Activated B cell treated with CpG ODN at 0.5 μM for 24 hours (primary cell): Measurements from ENCODE around the gene TPD52L1. TPM values are rescaled to one million over a fixed set of nuclear protein-coding genes. Genes with fewer than 3 reads are reported as not detected.

ENCODE experiments used
- ATAC-seq: fragments of 200-7000 bp; cut with Tn5 transposase; one replicate; pipeline ENCODE4 v1.10.0; 2021; ENCODE audit warnings: low read depth, mild to moderate bottlenecking, moderate library complexity
- CTCF ChIA-PET: fragments of 350-600 bp; sonication (Branson Sonifier 250); formaldehyde crosslinking; loops from one replicate; lab custom pipeline; 2021; ENCODE audit warnings: antibody characterized with exemption; lab: Charles Lee
- POLR2A ChIA-PET: fragments of 350-600 bp; sonication (Branson Sonifier 250); formaldehyde crosslinking; loops from one replicate; lab custom pipeline; 2021; ENCODE audit warnings: antibody characterized with exemption; lab: Charles Lee
- DNase-seq: peaks from one replicate; pipeline ENCODE4 v3.0.0; 2022
- H3K27ac Mint-ChIP-seq: one replicate; pipeline ENCODE4 v1.8.0; 2020; ENCODE audit warnings: mixed read lengths
- H3K27me3 Mint-ChIP-seq: one replicate; pipeline ENCODE4 v1.8.0; 2021; ENCODE audit warnings: mixed read lengths
- H3K36me3 Mint-ChIP-seq: one replicate; pipeline ENCODE4 v1.8.0; 2021; ENCODE audit warnings: low read depth, mixed read lengths
- H3K4me1 Mint-ChIP-seq: one replicate; pipeline ENCODE4 v1.8.0; 2021; ENCODE audit warnings: mixed read lengths
- H3K4me3 Mint-ChIP-seq: one replicate; pipeline ENCODE4 v1.8.0; 2020; ENCODE audit warnings: mild to moderate bottlenecking, mixed read lengths
- H3K9me3 Mint-ChIP-seq: one replicate; pipeline ENCODE4 v1.8.0; 2020; ENCODE audit warnings: mixed read lengths
- intact Hi-C: fragments of 100-400 bp; cut with micrococcal nuclease; formaldehyde crosslinking; loops from one replicate; pipeline ENCODE4 v1.15.1; 2024
- total RNA-seq: library from RNA; stranded (reverse); gene quantifications from 2 replicates; pipeline ENCODE4 v1.2.3, GENCODE V29; 2022
- TF ChIP-seq, protein P1 (sequence below): fragments of 200-600 bp; IDR thresholded peaks from one replicate; pipeline ENCODE4 v1.8.0; 2022; ENCODE audit warnings: antibody characterized with exemption, mild to moderate bottlenecking

Gene TPD52L1
- total RNA-seq, 1 donor from 2014 or later = not detected

- Mint-ChIP-seq H3K36me3 (no peaks in the 10 kb centered on the region), H3K9me3 (no peaks in the 10 kb centered on the region), H3K27ac (no peak overlapping the region), H3K4me3 (no peak overlapping the region), H3K4me1 (no peaks in the 10 kb centered on the region), H3K27me3 (peaks cover 5% of the 10 kb centered on the region)
- intact Hi-C loops = no loop called here
- ChIA-PET POLR2A (no interaction called here), CTCF (no interaction called here)
- ATAC-seq = no peak
- no peak for DNase-seq
- TF ChIP-seq, protein P1, sequence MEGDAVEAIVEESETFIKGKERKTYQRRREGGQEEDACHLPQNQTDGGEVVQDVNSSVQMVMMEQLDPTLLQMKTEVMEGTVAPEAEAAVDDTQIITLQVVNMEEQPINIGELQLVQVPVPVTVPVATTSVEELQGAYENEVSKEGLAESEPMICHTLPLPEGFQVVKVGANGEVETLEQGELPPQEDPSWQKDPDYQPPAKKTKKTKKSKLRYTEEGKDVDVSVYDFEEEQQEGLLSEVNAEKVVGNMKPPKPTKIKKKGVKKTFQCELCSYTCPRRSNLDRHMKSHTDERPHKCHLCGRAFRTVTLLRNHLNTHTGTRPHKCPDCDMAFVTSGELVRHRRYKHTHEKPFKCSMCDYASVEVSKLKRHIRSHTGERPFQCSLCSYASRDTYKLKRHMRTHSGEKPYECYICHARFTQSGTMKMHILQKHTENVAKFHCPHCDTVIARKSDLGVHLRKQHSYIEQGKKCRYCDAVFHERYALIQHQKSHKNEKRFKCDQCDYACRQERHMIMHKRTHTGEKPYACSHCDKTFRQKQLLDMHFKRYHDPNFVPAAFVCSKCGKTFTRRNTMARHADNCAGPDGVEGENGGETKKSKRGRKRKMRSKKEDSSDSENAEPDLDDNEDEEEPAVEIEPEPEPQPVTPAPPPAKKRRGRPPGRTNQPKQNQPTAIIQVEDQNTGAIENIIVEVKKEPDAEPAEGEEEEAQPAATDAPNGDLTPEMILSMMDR = no peak
These were observed 35.8 kb upstream of the TPD52L1 start for GRCh38 chr6:125117818-125118217.

GRCh38 chr6:125120054-125120590 is 33.5 kb upstream of the TPD52L1 start:
- CTCF ChIA-PET = no interaction called here

GRCh38 chr6:125121894-125122293 is 31.7 kb upstream of the TPD52L1 start:
- no peaks in the 10 kb centered on the region for H3K36me3 Mint-ChIP-seq
- intact Hi-C loops = no loop called here
- POLR2A ChIA-PET = interaction anchor here (0.7 kb wide), 1 partner anchor 948 kb away, joined by 5 read pairs; no protein-coding TSS in a partner anchor

More at GRCh38 chr6:125120054-125120590, 33.5 kb upstream of the TPD52L1 start:
- DNase-seq (no peak), ATAC-seq (no peak)
- H3K27me3 Mint-ChIP-seq = peaks cover 5% of the 10 kb centered on the region
- no peaks in the 10 kb centered on the region for H3K9me3 Mint-ChIP-seq
- intact Hi-C loops = no loop called here
- H3K4me3 Mint-ChIP-seq = no peak overlapping the region
- no peaks in the 10 kb centered on the region for H3K4me1 Mint-ChIP-seq
- TF ChIP-seq, protein P1 = no peak
- POLR2A ChIA-PET = no interaction called here
- H3K27ac Mint-ChIP-seq = no peak overlapping the region
- no peaks in the 10 kb centered on the region for H3K36me3 Mint-ChIP-seq

DNA sequence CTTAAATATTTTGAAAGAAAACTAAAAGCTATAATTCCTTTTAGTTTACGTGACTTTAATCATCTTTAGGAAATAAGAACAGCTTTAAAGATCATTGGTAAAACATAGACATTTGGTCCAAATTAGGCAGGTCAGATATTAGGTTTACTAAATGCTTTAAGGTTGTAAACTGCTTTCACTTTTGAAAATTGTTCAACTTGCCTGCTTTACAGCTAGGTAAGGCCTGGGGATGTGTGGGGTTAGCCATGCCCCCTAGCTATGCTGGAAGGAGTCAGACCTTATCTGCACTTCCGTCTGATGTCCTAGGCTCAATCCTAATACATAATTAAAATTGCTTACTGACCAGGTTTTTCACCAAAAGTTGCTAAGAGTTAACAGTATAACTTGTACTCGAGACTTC is 30.5 kb upstream of the TPD52L1 start:
- ChIA-PET POLR2A (no interaction called here), CTCF (no interaction called here)
- no peak overlapping the region for H3K4me3 Mint-ChIP-seq
- H3K4me1 Mint-ChIP-seq = no peaks in the 10 kb centered on the region
- TF ChIP-seq, protein P1 = no peak
- H3K9me3 Mint-ChIP-seq = no peaks in the 10 kb centered on the region
- H3K36me3 Mint-ChIP-seq = no peaks in the 10 kb centered on the region
- DNase-seq (no peak), ATAC-seq (no peak)
- intact Hi-C loops = no loop called here
- H3K27me3 Mint-ChIP-seq = peaks cover 5% of the 10 kb centered on the region
- no peak overlapping the region for H3K27ac Mint-ChIP-seq

More at GRCh38 chr6:125121894-125122293, 31.7 kb upstream of the TPD52L1 start:
- TF ChIP-seq, protein P1 = no peak
- no peak for DNase-seq
- Mint-ChIP-seq H3K9me3 (no peaks in the 10 kb centered on the region), H3K4me3 (no peak overlapping the region), H3K27ac (no peak overlapping the region), H3K4me1 (no peaks in the 10 kb centered on the region), H3K27me3 (peaks cover 5% of the 10 kb centered on the region)
- no peak for ATAC-seq
- CTCF ChIA-PET = no interaction called here

- Mint-ChIP-seq H3K4me3 (no peak overlapping the region), H3K27me3 (peaks cover 5% of the 10 kb centered on the region), H3K9me3 (no peaks in the 10 kb centered on the region), H3K27ac (no peak overlapping the region), H3K4me1 (no peaks in the 10 kb centered on the region), H3K36me3 (no peaks in the 10 kb centered on the region)
- ChIA-PET CTCF (no interaction called here), POLR2A (no interaction called here)
- no peak for ATAC-seq
- TF ChIP-seq, protein P1 = no peak
- intact Hi-C loops = no loop called here
- DNase-seq = no peak
These were observed 30.0 kb upstream of the TPD52L1 start for GRCh38 chr6:125123468-125124048.
